ENCODE measurements around the gene HACL1.

Gene HACL1

DNA sequence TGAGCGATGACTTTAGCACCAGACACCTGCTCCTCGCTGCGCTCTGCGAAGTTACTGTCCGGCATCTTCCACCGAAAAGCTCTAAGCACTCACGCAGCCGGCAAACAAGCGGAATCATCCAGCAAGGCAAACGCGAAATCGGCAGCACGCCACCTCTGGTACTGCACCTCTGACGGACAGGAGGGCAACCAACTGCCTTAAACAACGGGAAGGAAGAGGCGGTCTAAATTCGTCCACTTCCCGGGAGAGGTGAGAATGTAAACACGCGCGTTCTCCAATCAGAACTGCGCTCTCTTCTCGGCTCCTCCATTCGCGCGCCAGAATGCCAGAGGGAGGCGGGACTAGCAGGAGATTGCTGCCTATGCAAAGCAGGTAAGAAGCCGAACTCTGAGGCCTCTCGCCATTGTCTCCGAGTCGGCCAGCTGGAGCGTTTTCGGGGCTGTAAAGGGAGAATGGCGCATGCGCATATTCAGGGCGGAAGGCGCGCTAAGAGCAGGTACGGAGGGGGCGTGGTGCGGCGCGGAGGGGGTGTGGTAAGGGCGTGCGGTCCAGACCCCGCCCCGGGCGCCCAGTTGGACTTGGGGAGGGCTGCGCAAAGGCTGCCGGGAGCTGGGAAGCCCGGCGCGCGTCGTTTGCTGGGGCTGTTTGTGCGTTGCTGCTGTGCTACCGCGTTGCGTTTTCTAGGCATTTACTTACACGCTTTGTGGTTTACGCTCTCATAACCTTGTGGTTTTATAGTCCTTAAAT, at the start of gene HACL1, which contains the start of gene BTD:
HACL1 (minus strand) TSS at position 171 of the 747 bp plus-strand sequence; CDS start at position 65, 106 bp downstream.
BTD (plus strand) TSS at position 347 of the 747 bp plus-strand sequence. CDS start 33,695 bp downstream, outside the sequence.
- DNase-seq (ENCODE audit: extremely low spot score, insufficient read length, low read depth) (peak; percentile 82), FAIRE-seq (peak; percentile 98)

DNA sequence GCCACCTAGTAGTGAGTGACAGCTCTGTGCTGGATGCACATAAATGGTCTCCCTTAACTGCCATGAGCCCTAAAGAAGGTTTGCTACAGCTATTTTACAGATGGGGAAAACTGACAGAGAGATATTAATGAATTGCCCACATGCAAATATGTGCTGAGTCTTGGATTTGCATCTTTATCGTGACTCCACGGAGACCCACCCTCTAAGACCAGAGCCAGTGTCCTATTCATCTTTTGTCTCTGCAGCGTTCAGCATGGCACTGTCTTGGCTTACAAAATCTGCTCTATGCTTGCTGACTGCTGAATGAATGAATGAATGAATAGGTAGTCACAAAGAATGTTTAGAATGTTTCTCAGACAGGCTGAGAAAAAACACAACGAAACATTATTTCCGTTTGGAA, 48.5 kb upstream of the HACL1 start:
- DNase-seq (ENCODE audit: extremely low spot score, insufficient read length, low read depth): no peak
- no peak for FAIRE-seq

DNA sequence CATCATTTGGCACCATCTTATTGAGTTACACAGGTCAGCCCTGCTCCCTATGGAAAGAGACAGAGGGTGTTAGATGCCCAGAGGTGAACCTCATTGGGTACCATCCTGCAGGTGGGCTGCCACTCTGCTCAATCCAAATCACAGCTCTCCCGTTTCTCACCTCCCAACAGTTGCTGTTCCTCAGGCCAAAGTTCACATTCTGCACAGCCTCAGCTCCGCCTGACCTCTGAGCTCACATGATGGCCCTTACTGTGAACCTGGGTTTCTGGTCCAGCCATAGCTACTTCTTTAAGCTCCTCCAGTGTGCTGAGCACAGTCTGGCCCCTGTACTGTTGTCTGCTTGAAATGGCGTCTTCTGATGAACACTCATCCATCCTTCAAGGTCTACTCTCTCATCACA, 48.0 kb upstream of the HACL1 start:
- DNase-seq (ENCODE audit: extremely low spot score, insufficient read length, low read depth) (no peak), FAIRE-seq (no peak)

DNA sequence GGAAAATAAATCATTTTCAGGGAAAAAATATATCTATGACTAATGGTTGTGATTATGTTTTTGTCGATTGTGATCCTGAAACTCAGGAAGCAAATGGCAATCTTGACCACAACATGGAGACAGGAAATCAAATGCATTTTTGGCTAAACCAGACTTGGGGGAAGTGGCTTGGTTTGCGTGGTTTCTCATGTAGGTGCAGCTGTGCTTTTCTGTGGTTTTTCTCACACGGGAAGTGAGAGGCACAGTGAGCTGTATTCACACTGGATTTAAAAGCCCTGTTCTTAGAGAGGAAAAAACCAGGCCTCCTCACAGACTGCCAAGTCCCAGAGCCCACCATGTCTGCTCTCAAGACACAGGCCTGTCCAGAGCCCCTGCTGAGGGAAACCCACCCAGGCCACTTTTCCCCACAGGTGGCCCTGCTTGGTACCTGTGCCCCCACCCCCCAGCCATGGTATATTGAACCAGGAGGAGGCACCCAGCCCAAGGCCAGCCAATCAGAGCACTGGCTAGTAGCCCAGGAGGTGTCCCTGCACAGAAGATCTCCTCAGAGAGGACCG, 46.3 kb upstream of the HACL1 start:
- FAIRE-seq (peak; percentile 97), DNase-seq (ENCODE audit: extremely low spot score, insufficient read length, low read depth) (no peak)

DNA sequence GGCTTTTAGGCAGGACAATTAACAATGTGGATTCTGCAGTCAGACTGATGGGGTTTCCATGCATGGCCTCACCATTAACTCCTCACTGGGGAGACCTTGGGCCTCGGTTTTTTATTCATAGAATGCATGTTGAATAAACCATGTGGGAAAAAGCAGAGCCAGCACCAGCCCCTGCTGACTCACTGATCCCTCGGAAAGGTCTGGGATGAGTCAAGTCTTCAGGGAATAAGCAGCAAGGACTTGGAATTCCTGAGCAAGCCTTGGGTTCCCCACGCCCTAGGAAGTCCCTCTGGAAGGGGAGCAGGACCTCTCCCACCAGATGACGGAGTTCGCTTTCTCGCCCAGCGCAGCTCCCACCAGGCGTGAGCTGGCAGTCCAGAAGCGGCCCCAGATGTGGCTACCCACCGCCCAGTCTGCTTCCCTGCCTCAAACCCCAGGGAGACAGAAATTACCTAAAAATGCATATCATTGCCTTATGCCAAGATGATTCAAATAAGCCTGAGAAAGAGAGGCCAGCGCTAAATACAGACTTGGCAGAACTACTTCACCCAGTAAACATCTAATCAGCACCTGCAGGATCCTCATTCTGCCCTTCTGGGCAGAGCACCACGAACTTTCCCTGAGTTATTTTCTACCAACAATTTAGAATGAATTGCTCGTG, 45.6 kb upstream of the HACL1 start:
- FAIRE-seq (no peak), DNase-seq (ENCODE audit: extremely low spot score, insufficient read length, low read depth) (no peak)

DNA sequence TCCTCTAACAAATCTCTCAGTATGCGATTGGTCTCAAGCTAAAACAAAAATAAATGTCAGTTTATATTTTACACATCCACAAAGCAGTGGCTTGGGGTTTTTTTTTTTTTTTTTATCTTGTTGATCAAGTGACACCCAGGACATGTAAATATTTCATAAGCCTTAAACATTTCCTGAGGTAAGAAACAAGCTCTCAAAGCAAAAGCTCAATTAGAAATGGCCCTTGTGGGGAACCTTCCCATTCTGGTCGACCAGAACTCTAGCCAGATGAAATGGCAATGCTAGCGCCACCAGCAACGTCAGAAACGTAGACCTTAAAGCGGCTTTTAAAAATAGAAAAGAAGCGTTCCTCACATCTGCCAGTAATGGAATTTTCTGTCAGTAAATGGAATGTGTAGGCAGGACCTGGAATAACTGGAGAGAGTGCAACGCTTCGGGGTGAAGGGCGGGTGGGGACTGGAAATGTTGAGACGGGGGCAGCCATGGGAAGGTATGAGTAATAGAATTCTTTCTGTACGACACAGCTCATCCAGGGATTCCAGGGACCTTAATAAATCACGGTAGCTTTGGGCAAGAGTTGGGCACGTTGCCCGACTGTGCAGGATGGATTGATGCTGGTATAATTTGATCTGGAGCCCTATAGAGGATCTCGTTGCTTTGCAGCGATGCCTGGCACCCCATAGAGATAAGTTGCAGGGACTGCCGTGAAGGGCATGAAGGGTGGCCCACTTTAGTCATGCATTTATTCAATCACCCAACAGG, 44.6 kb upstream of the HACL1 start:
- no peak for FAIRE-seq
- no peak for DNase-seq (ENCODE audit: extremely low spot score, insufficient read length, low read depth)

DNA sequence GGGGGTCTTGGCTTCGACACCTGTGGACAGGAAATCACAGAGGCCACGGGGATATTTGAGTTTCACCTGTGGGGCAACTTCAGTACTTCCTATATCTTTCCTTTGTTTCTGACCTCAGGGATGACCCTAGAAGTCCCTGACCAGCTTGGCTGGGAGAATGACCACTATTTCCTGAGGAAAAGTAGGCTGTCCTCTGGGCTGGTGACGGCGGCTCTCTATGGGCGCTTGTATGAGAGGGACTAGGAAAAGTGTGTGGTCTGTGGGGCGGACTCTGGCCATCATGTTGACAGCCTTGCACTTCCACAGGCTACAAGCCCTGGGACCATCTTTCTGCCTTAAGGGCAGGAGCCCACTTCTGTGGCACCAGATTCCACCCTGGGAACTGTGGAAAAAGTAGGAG, 43.9 kb upstream of the HACL1 start:
- no peak for DNase-seq (ENCODE audit: extremely low spot score, insufficient read length, low read depth)
- no peak for FAIRE-seq

DNA sequence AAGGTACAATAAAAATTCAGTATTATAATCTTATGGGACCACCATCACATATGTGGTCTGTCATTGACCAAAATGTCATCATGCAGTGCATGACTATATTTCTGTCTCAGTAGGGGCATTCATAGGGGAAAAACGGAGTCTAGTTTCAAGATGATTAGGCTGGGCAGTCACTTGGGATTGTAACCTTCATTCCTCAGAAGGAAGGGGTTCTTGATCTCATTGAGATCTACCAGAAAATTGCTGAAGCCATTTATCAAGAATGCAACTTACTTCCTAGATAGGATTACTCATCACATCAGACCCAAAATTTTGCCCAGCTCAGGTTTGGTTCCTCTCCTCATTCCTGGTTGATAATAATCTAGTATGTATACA, 37.5 kb upstream of the HACL1 start:
- DNase-seq (ENCODE audit: extremely low spot score, insufficient read length, low read depth) (no peak), FAIRE-seq (no peak)

DNA sequence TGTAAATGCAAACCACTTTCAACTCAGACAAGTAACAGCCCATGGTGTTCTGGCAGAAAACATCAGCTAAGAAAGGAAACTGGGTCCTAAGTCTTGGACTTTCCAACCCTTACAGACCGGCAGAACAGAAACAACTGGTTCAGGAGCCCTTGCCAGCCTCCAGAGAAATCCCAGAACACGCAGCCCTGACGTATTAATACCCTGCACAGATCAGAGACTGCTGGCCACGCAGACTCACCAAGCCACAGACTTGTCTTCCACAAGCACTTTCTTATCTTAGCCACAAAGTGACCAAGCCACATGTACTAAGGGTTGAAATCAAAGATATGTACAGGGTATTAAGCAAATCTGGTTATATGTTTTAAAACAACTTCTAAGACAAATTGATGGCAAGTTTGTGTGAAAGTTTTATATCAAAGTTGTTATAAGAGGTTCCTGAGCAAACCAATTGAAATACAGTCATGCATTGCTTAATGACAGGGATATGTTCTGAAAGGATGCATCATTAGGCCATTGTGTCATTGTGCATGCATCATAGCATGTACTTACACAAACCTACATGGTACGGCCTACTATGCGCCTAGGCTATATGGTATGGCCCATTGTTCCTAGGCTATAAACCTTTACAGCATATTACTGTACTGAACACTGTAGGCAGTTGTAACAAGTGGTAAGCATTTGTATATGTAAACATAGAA, 37.0 kb upstream of the HACL1 start:
- FAIRE-seq (no peak), DNase-seq (ENCODE audit: extremely low spot score, insufficient read length, low read depth) (no peak)

DNA sequence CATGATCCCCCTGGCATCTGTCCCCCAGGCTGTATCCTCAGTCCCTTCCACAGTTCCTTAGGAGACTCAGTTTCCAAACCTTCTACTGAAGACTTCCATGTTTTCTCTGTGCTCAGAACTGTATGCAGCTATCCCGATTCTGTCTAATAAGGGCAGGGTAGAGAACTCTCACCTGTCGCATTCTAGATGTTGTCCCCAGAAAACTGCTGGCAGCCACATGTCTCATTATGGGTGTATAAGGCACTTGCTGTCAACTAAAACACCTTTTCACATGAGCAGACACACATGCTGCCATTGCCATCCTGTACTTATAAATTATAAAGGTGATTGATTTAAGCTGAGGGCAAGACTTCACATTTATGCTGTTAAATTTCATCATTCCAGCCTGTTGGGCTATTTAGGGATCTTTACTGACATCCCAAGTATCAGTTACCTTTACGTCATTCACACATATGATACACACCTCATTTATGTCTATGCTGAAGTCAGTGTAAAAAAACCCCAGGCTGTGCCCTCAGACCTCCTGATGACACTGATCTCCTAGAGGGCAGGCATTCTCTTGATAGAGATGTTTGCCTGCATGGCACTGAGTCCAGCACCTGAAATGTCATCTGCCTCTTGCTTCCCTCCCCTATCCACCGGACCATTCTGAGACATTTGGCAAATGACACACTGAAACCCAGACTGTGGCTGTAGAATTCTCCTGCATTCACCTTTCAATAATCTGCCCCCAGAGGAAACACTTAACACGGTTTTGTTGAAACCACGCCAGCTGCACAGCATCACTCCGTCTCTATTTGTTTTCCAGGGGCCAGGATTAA, 36.0 kb upstream of the HACL1 start:
- DNase-seq (ENCODE audit: extremely low spot score, insufficient read length, low read depth): no peak
- peak; percentile 76 for FAIRE-seq

DNA sequence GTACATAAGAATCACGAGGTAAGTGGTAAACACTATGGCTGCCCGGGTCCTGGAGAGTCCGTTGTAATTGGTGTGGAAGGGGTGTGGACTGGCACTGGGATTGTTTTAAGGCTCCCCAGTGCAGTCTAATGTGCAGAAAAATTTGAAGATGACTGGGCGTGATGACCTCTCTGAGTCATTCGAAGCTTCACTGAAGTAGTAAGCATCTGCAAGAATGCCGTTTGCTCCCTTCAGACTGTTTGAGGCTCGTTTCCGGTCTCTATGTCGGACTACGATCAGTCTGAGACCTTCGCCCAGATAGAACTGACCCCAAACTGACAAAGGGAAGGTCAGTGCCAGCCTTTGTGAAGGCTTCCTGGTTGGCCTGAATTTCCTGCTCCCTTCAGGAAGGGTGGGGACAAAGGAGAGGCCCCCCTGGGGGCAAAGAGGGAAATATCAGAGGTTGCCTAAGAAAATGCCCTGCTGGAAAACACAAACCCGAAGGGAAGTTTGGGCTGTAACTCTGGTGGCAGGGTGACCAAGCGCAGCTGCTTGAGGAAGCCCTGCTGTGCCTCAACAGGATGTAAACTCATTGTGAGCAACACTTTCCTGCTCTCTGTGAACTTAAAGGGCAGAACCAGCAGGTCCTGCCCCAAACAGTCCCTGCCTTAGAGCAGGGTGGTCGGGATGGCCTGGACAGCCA, 34.8 kb upstream of the HACL1 start:
- DNase-seq (ENCODE audit: extremely low spot score, insufficient read length, low read depth) (no peak), FAIRE-seq (peak; percentile 46)

DNA sequence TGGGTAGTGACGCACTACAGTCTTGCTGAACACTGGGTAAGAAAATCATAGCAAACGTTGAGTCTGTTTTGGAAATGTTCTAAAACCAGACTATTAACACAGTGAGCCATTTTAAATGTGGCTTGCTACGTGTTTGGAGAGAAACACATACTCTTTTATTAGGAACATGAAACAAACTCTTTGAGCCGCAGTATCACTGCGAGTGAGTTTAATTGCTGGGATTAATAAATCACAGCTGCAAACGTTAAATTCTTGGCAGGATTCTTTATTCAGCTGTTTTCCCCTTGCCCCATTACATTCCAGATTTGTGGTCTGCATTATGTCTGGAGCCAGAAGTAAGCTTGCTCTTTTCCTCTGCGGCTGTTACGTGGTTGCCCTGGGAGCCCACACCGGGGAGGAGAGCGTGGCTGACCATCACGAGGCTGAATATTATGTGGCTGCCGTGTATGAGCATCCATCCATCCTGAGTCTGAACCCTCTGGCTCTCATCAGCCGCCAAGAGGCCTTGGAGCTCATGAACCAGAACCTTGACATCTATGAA, 33.8 kb upstream of the HACL1 start:
- FAIRE-seq (no peak), DNase-seq (ENCODE audit: extremely low spot score, insufficient read length, low read depth) (no peak)

DNA sequence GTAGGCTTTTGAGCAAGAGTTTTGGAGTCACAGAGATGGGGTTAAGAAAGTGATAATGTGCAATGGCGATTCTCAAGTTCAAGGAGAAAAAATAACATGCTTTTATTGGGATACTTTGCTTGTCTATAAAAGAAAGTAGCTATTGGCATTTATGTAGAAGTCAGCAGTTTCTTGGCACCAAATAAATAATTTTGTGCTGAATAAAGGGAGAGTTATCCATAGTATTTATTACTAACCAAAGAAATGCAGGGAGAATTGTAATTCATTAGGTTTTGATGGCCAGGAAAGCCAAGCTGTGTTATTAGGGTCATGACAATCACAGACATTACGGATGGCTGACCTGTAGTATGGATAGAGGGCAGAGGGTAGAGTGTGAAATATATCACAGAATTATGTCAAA, 33.3 kb upstream of the HACL1 start:
- no peak for DNase-seq (ENCODE audit: extremely low spot score, insufficient read length, low read depth)
- no peak for FAIRE-seq

DNA sequence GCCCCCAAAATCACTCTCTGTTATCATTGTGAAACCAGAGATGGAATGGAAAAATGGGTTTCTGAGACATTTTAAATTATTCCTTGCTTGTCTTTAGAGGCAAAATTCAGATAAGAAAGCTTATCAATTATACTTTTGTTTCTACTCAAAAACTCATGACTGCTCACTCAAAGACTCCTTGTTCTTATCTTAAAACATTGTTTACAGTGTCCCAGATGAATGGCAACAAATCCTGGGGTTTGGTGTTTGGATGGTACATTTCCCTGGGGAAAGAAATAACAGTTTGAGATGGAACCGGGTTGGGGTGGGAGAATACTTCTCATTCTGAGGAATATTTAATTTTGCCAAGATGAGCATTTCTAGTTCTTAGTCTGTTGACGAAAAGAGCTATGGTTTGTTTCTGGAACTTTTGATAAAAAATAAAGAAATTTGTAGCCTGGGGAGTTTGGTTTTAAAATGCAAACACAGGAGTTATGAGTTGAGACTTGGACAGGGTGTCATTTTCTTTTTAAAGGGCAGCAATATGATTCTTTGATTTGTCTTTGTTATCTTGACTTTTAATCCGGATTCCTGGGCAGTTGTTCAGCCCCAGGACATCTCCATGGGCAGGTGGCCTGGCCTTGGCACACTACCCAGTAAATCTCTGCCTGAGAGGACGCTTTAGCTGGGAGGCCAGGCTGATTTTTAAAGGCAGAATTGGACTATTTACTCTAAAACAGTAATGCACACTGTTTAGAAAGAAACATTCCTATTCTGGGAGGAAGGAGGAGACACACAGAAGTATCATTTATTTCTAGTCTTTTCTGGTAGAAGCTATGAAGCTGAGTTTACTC, 32.6 kb upstream of the HACL1 start:
- DNase-seq (ENCODE audit: extremely low spot score, insufficient read length, low read depth) (no peak), FAIRE-seq (no peak)

DNA sequence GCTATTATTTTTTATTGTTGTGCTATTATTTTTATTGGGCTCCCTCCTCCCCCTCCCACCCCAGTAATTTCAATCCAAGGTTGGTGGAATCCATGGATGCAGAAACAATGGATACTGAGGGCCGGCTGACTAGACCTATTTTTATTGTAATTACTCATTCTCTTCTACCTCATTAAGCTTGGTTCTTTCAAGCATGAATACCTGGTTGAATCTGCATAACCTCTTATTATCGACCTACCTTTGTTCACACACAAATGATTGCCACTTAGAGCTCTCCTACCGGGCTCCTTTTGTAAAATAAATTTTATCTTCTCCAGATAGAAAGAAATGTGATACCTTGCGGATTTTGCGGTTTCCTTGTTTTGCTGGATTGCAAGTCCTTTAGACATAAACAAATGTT, 31.8 kb upstream of the HACL1 start:
- FAIRE-seq: no peak

DNA sequence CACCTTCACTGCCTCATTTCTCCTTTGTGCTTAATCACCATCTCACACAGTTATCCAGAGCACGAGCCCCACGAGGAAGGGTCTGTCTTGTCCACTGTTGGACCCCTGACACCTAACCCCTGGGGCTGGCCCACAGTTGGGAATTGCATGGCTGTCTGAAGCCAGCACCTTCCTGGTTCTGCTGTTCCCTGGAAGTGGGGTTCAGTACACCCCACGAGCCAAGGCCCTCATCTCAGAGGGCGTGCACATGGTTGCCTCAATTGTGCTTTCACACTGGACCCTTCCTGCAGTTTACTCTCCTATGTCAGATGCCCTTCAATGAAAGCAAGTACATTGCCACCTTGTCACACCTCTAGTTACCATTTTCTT, 30.8 kb upstream of the HACL1 start:
- FAIRE-seq: no peak
- no peak for DNase-seq (ENCODE audit: extremely low spot score, insufficient read length, low read depth)

More for the DNA sequence above, 31.8 kb upstream of the HACL1 start:
- DNase-seq (ENCODE audit: extremely low spot score, insufficient read length, low read depth): no peak

DNA sequence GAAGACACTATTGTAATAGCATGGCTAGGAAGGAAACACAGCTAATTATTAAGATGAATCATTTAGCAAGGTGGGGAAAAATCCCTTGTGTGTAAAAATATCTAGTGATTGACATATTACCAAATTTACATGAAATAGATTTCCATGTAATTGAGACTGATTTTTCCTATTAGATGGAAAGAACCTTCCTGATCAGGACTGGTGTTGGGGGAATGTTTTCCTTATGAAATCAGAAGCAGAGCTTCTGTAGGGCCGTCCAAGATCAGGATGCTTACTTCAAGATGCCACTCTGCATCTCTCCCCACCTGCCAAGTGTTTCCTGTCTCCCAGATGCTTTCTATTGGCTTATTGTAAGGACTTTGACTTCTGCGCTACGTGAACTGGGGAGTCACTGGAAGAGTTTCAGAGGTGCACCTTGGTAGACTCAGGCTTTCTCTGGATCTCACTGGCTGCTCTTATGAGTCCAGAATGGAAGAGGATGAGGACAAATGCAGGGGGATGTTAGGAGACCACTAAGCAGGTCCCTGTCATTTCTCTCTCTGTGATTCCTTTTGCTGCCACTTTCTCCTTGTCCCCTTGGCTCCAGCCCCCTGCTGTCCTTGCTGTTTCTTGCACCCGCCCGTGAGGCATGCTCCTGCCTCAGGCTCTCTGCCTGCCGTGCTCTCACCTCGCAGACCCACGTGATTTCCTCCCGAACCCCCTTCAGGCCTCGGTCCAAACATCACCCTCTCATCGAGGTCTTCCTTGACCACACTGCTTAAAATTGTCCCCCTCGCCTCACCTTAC, 30.2 kb upstream of the HACL1 start:
- FAIRE-seq (no peak), DNase-seq (ENCODE audit: extremely low spot score, insufficient read length, low read depth) (no peak)

All from GM18507 (cell line).